RPMI8226 (cell line): ENCODE results near the gene MAX.
"Not testable (repeated sequence)": the region's sequence is repeated elsewhere in the genome, so short reads cannot be mapped to it uniquely, and the experiment has no call there.

Source experiments
- DNase-seq: peaks from one replicate; pipeline ENCODE4 v3.0.0-alpha.2; 2015

Gene MAX

GRCh38 chr14:65031321-65031720 lies 71.0 kb downstream of the MAX start:
- not testable (repeated sequence) for DNase-seq

- no peak for DNase-seq
Observed at GRCh38 chr14:65028937-65029336, 73.4 kb downstream of the MAX start.

GRCh38 chr14:65027127-65027799 lies 75.1 kb downstream of the MAX start:
- no peak for DNase-seq

- no peak for DNase-seq
Observed at GRCh38 chr14:65026526-65026925, 75.8 kb downstream of the MAX start.

- DNase-seq, result no peak
Observed at GRCh38 chr14:65025818-65026217, 76.5 kb downstream of the MAX start.
